ENCODE measurements around the gene DOP1A.
"Not testable (repeated sequence)": the region's sequence is repeated elsewhere in the genome, so short reads cannot be mapped to it uniquely, and the experiment has no call there.

The DOP1A gene

DNA sequence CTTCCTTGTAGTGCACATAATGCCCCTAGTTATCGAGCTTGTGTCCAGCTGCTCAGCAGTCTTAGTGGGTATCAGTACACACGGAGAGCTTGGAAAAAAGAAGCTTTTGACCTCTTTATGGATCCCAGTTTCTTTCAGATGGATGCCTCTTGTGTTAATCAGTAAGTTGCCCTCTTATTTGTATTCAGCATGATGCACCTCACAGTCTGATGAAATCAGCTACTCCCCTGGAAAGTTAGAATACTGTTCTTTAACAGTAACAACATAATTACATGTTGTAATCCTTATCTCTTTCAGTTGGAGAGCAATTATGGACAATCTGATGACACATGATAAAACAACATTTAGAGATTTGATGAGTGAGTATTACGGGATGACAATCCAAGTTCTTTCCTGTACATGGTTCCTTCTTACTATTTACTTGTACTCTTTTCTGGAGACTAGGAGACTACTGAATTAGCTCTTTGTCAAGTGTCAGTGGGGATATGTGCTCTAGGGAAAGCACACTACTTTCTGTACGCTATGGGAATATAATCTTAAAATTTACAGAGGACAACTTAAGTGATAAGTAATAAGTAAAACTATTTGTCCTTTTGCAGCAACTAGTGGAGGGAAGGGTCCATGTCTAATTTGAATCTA is 86.5 kb downstream of the DOP1A start:
- no peak for DNase-seq (ENCODE audit: low read depth in 2 of 2)

GRCh38 chr6:83155794-83156193 is 88.3 kb downstream of the DOP1A start:
- DNase-seq (ENCODE audit: low read depth in 2 of 2), result no peak

GRCh38 chr6:83160167-83160566 is 92.7 kb downstream of the DOP1A start:
- no peak for DNase-seq (ENCODE audit: low read depth in 2 of 2)

GRCh38 chr6:83167726-83168278 is 100.3 kb downstream of the DOP1A start:
- DNase-seq (ENCODE audit: low read depth in 2 of 2), result no peak

- no peak for DNase-seq (ENCODE audit: low read depth in 2 of 2)
These were observed 101.1 kb downstream of the DOP1A start for GRCh38 chr6:83168556-83168955.

GRCh38 chr6:83169106-83169505 is 101.6 kb downstream of the DOP1A start:
- no peak for DNase-seq (ENCODE audit: low read depth in 2 of 2)

DNA sequence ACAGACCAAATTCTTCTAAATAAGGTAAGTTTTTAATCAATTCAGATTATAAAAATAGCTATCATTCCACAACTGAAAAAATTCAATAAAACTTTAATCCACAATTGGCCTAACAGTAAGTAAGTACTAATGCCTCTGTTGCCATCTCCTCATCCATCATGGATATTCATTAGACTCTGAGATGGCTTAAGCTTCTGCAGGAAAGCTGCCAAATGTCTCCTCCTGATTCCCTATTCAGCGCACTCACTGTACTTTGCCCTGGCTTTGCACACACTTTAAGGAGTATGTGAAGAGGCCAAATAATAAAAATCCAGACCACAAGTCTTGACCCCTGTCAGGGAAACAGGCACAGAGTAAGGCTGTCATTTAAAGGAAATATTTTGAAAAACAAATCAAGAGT is 102.0 kb downstream of the DOP1A start:
- DNase-seq (ENCODE audit: low read depth in 2 of 2), result no peak

DNA sequence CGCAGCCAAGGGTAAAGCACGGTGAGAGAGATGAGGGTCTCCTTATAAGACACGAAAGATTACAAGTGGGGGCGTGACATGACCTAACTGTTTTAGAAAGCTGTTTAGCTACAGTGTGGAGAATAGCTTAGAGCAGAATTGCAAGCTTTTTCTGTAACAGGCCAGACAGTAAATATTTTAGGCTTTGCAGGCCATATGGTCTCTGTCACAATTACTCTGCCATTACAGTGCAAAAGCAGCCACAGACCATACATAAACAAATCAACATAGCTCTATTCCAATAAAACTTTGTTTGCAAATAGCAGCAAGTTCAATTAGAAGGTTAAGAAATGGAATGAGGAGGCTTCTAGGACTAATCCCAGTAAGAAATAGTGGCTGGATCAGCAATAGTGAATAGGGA is 108.8 kb downstream of the DOP1A start:
- DNase-seq (ENCODE audit: low read depth in 2 of 2), result no peak

GRCh38 chr6:83180426-83180950 is 113.0 kb downstream of the DOP1A start:
- no peak for DNase-seq (ENCODE audit: low read depth in 2 of 2)

GRCh38 chr6:83182114-83182513 is 114.6 kb downstream of the DOP1A start:
- no peak for DNase-seq (ENCODE audit: low read depth in 2 of 2)

DNA sequence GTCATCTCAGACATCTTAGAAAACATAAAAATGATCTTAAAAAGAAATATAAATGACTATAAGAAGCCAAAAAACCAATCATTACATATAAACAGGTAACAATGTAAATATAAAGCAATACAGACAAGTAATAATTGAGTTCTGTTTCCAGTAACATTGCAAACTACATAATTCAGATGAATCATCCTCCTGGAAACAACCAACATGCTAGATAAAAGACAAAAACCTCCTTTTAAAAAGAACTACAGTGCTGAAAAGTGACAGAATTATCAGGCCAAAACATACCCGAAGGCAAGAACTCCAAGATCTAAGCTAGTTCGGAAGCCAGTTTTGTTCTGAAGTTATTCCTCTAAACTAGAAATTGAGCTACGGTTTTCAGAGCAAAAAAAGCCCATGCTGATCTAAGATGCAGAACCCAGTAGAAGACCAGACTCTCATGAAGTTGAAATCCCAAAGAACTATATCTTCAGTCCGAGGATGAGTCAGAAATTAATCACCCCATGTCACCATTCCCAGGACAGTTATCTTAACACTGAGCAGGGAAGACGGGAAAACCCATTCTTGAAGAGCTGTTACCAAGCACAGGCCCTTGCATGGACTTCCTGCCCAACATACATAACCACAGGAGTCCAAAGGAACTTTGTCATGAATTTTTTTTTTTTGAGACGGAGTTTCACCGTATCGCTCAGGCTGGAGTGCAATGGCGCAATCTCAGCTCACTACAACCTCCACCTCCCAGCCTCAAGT is 115.8 kb downstream of the DOP1A start:
- DNase-seq (ENCODE audit: low read depth in 2 of 2), result no peak

- no peak for DNase-seq (ENCODE audit: low read depth in 2 of 2)
These were observed 117.6 kb downstream of the DOP1A start for GRCh38 chr6:83185096-83185495.

DNA sequence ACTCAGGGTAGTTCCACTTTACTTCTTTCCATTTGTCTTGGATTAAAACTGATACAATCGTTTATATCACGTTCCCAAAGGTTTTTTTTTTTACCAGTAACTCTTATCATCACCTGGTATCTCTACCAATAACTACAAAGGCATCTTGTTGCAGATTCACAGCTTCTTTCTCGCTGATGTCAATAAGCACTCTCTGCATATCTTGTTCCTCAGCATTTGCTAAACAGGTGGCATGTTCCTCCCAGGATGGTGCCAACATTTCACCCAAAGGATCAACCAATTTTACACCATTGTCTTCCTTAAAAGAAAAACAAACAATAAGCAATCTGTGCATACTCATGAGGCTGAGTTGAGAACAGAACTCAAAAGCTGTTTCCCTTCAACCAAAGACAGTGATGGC is 121.0 kb downstream of the DOP1A start:
- DNase-seq (ENCODE audit: low read depth in 2 of 2), result no peak

DNA sequence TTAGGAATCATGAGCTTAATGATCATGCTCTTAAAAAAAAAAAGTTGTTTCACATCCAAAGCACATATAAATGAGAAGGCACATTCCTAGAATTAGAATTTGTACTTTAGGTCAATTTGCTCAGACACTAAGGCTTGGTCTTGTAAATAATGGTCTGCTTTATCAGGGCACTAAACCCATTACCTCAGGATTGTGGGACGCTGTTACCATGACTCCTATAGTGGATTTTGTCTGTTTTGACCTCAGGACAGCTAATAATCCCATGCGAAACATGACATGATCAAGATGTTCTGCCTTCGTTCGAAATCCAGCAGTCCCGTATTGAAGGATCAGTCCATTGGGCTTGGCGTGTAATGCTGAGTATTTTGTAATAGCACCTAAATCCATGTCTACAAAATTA is 123.2 kb downstream of the DOP1A start:
- DNase-seq (ENCODE audit: low read depth in 2 of 2), result no peak

- DNase-seq (ENCODE audit: low read depth in 2 of 2), result not testable (repeated sequence)
These were observed 124.5 kb downstream of the DOP1A start for GRCh38 chr6:83191974-83192373.

DNA sequence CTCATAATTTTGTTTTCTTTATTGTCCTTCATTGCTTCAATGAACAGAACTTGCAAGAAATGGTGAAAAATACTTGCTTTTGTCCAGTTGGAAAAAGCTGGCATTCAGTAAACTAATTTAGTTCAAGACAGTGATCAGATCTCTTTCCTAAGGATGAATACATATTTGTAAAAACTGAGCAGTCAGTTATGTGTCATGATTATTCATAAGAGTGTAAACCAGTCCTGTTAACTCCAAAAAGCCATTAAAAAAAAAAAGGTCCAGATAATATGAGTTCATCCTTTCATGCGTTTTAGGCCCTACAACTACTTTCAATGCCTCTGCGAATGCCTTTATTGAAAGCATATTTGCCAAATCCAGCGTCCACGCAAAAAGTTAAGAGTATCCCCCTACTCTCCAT is 125.0 kb downstream of the DOP1A start:
- DNase-seq (ENCODE audit: low read depth in 2 of 2), result no peak

GRCh38 chr6:83192871-83193746 is 125.6 kb downstream of the DOP1A start, which contains the start of the genes PGM3 and RWDD2A:
Gene PGM3 (minus strand): TSS chr6:83193265. CDS start chr6:83191012, 2,253 bp downstream.
Gene RWDD2A (plus strand): TSS chr6:83193357. CDS start chr6:83194452, 1,095 bp downstream.
- DNase-seq (ENCODE audit: low read depth in 2 of 2), result peak; percentile 71 to 80

DNA sequence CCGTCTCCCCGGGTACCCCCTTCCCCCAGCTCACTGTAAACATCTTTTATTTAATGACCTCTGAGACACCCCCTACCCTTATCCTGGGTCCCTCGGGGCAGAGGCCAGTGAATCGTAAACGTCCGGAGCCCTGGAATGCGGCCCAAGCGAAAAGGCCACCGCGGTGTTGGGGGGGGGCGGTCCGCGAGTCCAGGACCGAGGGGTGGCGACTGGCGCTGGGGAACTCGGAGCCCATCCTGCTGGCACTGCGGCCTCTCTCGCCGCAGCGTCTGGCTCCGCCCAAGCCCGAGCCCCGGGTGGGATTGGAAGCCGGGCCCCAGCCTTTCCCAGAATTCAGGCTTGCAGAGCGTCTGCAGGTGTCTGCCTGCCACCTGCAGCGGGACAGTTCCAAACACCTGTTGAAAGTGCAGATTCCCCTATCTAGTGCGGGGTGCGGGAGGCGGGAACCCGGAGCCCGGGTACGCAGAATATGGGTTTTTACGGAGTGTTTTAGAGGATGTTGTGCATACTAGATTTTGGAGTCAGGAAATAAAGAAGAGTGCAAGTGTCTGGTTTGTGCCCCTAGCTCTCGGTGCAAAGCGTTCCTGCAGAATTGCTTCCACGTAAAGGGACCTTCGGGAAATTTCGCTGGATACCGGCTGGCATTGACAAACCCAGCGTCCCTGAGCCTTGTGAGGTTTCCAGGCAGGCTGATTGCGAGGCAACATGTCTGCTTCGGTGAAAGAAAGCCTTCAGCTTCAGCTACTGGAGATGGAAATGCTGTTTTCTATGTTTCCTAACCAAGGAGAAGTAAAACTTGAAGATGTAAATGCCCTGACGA is 126.5 kb downstream of the DOP1A start:
- DNase-seq (ENCODE audit: low read depth in 2 of 2), result no peak

DNA sequence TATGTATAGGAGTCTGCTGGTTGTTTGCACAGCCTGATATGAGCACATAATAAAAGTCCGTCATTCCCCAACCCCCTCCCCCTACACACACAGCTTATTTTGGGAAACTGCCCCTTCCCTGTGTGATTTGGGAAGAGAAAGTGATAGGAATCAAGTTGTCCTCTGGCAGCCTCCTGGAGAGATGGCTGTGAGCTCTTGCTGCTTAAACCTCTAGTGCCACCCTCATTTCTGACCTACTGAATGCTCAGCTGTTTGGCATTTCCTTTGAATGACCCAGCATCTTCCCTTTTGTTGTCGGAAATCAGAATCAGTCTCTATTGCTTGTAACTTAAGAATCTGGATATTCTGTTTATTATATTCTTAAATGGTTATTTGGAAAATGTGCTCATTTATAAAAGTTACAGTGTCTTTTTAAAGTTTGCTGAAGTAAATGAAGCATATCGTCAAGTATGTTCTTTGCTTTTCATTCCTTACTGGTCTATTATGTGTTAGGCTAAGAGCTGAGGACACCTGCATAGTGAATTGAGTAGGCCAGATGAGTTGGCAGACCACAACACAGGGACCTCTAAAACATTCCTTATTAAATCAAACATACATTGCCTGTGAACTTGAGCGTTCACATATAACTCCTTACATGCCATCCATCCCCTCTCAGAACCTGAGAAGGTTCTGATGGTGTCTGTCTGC is 131.2 kb downstream of the DOP1A start:
- DNase-seq (ENCODE audit: low read depth in 2 of 2), result no peak

DNA sequence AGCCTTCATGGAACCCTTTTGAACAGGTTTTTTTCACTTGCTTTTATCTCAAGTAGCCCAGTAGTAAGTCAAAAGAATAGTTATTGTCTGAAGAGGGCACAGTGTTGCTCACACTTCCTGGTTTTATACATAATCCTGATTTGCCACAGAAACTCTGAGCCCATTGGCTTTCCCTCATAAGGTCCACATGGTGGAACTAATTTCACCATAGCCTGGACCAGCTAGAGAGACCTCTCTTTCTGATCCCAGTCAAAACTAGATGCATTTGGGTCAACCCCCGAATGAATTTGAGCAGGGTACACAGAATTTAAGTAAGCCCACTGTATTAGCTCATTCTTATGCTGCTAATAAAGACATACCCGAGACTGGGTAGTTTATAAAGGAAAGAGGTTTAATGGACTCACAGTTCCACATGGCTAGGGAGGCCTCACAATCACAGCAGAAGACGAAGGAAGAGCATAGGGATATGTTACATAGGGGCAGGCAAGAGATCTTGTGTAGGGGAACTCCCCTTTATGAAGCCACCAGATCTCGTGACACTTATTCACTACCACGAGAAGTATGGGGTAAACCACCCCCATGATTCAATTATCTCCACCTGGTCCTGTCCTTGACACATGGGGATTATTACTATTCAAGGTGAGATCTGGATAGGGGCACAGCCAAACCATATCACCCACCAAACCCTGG is 131.8 kb downstream of the DOP1A start:
- DNase-seq (ENCODE audit: low read depth in 2 of 2), result no peak

All from stimulated activated CD8-positive, alpha-beta memory T cell treated with anti-CD3 and anti-CD28 coated beads, Interleukin-15, amount 100 ng/mL, for 4 hours (primary cell).